Stimulated activated CD4-positive, alpha-beta T cell treated with anti-CD3 and anti-CD28 coated beads, Interleukin-4, amount 100 ng/mL, for 48 hours (primary cell): ENCODE data around the gene E2F2.
A peak's percentile ranks its signal among the peaks of the same experiment; 100 is the strongest.

Experiments used
- DNase-seq, 2 donors: peaks; one replicate each; pipeline ENCODE4 v3.0.0-alpha.2; 2020; ENCODE audit warnings: low read depth in 2 of 2

The E2F2 gene, protein sequence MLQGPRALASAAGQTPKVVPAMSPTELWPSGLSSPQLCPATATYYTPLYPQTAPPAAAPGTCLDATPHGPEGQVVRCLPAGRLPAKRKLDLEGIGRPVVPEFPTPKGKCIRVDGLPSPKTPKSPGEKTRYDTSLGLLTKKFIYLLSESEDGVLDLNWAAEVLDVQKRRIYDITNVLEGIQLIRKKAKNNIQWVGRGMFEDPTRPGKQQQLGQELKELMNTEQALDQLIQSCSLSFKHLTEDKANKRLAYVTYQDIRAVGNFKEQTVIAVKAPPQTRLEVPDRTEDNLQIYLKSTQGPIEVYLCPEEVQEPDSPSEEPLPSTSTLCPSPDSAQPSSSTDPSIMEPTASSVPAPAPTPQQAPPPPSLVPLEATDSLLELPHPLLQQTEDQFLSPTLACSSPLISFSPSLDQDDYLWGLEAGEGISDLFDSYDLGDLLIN

DNA sequence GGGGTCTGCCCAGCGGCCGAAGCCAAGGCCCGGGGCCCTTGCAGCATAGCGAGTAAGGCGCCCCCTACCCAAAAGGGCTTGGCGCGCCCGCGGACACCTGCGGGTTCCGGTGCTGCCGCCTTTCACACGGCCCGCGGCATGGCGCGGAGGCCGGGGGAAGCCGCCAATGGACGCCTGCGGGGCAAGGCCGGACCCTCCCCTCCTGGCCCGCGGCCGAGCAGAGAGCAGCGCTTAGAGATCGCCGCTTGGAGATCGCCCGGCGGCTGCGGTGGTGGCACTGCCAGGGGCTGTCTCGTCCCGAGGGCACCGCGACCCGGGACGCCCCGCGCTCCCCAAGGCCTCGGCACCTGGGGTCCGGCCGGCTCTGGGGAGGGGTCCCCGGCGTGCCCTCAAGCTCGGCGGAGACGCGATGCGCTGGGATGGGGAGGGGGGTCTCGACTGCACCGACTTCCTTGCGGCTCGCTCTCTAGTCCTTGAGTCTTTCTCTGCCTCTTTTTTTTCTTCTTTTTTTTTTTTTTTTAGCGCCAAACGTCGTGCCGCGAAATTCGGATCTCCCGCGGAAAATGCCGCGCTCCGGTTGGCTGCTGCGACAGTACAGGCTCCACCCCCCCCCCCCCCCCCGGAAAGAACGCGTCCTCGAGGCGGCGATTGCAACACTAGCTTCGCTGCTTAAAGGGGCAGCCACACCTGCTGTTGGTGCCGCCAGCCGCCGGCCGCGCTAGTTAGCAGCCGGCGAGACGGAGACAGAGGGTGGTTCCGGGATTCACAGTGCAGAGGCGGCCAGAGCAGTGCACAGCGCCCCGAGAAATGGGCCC lies at the start of gene E2F2:
E2F2 (minus strand) TSS at position 487 of the 815 bp plus-strand sequence; CDS start at position 47, 440 bp downstream.
- DNase-seq: peak; percentile 66 to 74

DNA sequence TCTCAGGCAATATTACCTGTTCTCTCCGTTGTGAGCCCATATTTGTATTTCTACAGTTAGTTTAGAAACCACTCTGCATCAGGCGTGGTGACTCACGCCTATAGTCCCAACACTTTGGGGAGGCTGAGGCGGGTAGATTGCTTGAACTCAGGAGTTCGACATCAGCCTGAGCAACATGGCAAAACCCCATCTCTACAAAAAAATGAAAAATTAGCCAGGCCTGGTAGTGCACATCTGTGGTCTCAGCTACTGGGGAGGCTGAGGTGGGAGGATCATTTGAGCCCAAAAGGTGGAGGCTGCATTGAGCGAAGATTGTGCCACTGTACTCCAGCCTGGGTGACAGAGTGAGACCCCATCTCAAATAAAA lies 47.9 kb upstream of the E2F2 start:
- no peak for DNase-seq

DNA sequence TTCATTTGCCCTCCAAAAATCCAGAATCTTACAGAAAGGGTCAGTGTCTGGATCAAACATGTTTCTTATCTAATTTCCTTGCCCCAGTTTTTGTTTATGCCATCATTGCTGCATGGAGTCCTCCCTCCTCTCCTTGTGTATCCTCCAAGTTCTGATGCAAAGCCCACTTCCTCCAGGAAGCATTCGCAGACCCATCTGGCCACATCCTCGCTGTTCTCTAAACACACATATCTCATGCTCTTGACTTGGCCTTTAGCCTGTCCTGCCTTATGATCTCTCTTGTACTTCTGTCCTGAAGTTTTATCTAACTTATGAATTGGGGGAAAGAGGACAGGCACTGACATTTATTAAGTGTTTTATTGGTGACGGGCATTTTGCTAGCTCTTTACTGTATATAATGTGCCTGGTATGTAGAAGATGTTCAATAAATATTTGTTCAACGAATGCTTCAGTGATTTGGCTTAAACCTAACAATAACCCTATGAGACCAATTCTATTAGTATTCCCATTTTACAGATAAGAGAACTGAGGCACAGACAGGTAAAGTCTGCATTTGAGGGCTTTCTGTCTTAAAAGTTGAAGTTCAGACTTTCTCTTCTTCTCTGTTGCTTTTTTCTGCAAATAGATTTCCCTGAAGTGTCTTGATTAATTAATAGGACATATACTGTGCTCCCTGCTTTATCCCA lies 47.4 kb upstream of the E2F2 start:
- no peak for DNase-seq

DNA sequence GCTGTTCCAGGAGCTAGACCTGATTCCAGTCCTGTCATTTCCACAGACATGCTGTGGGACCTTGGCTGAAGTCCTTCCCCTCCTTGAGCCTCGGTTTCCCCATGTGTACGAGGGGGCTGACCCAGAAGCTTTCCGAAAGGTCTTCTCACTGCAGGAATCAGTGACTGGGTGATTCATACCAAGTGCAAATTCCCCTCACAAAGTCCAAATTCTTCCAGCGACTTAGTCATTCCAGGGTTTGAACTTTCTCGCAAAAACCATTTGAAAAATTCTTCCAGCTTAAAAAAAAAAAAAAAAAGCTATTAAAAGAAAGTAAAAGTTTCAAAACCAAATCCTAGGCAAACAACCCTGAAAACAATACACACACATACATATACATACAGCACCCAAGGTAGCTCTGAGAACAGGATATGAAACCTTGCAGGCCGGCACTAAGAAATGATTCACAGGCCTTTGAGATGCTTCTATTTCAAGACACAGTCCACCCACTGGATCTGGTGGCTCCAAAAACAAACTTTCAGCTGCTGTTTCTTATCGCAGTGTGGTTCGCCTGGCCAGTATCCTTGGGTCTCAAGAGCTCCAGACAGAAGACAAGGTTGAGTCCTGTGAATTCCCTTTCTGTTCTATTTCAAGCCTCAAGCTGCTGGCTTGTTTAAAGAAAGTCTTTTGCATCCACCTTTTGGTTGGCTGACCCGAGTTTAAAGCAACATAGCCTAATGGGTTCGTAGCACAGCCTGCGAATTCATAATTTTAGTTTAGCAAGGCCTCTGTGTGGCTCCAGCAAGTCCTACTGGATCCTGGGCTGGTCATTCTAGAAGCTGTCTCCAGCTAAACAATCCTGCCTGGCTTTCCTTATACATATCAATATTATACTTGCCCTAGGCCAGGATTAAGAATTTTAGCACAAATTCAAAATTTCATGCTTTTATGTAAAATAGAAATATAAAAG lies 46.3 kb upstream of the E2F2 start:
- DNase-seq: no peak

DNA sequence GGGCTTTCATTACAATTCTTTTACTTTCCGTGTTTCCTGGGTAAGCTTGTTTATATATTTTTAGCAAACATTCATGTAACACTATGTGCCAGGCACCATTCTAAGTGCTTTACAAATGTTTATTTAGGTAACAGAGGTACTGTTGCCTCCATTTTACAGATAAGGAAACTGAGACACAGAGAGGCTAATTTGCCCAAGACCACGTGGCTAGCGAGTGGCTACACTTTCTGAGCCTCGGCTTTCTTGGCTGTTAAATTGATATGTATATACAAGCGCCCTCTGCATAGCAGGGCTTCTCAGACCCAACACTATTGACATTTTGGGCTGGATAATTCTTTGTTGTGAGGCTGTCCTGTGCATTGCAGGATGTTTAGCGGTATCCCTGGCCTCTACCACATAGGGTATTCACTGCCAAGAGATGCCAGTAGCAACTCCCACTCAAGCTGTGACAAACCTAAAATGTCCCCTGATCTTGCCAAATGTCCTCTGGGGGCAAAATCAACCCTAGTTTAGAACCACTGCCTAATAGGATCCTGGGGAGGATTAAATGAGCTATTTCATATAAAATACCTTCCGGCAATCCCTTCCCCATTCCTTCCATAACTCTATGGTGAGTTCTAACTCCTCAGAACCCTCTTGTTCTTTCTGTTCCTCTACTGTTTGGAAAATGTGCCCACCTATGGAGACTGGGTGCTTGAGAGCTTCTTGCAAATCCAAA lies 45.5 kb upstream of the E2F2 start:
- DNase-seq: no peak

DNA sequence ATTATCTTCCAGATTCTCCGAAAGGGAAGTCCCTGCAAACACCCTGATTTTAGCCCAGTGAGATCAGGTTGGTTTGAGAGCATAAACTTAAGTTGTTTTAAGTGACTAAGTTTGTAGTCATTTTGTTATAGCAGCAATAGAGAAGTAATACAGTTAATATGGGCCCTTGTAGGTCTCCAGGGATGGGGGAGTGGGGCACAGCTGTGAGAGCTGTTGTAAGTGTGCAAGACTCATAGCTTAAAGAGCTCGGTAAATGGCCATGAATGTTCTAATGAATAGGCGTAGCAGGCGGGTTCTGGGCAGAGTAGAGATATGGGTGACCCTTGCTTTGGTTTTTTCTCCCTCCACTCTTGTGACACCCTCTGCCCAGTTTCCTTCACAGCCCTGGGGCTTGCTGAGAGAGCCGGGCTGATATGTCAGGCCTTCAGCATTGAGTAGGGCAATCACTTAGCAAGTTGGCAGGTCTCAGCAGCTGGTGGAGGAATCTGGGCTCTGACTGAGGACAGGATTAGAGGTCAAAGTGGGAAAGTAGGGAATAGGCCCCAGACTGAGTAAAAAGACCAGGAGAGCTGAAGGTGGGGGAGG lies 44.3 kb upstream of the E2F2 start:
- no peak for DNase-seq

DNA sequence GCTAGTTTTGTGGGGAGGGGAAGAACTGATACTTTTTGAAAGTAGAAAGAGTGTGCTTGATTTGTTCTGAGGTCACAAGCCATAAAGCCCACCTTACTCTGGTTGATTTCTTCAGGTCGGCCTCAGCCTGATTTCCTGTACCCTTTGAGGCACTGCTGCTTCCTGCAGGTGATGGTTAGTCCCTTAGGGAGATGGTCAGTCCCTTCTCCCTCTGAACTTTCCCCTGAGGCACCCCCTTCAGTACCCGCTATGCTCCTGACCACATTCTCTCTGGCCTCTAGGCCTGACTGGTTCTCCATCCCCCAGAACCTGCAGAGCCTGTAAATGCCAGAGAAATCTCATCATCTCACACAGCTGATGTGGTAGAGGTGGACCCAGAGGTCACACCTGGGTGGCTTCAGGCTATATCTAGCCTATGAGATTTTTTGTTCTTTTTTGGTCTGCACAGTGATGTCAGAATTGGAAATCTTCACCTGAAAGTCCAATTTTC lies 43.3 kb upstream of the E2F2 start:
- DNase-seq: no peak

DNA sequence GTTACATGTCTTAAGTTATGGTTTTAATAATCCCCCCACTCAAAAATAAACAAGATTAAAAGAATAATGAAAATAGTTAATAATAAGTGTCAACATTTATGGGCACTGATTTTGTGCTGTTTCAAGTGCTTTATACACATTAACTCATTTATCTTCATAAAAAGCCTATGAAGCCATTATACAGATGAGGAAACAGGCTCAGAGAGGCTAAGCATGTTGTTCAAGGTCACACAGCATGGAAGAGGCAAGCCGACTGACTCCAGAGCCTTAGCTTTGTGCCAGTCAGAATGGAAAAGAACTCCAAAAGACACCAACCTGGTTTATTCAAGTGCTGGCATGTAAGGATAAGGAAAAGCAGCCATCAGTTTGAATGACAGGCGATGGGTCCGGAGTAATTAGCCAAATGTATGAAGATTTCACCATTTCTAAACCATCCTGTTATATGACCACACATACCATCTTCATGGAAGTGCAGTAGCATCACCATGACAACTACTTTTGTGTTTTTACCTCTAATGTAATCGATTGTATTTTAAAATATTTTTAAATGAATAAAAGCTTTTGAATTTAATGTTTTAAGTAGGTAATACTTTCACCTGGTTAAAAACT lies 42.6 kb upstream of the E2F2 start:
- DNase-seq: no peak

DNA sequence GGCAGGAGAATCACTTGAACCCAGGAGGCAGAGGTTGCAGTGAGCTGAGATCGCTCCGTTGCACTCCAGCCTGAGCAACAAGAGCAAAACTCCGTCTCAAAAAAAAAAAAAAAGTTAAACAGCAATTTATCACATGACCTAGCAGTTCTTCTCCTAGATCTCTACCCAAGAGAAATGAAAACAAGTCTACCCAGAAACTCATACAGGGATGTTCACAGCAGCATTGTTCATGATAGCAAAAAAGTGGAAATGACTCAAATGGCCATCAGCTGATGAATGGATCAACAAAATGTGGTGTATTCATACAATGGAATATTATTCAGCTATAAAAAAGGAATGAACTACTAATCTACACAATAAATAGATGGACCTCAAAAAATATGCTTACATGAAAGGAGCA lies 40.4 kb upstream of the E2F2 start:
- no peak for DNase-seq

DNA sequence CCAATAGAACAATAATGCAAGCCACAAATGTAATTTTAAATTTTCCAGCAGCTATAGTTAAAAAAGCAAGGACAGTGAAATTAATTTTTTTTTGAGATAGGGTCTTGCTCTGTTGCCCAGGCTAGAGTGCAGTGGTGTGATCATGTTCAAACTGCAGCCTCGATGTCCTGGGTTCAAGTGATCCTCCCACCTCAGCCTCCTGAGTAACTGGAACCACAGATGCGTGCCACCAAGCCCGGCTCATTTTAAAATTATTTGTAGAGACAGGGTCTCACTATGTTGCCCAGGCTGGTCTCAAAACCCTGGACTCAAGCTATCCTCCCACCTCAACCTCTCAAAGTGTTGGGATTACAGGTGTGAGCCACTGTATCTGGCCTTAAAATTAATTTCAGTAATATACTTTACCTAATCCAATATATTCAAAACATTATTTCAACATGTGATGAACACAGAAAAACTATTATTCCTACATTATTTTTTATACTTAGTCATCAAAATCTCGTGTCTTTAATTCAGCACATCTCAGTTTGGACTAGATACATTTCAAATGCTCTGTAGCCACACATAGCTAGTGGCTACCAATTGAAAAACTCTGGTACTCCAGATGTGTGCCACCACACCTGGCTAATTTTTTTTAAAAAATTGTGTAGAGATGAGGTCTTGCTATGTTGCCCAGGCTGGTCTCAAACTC lies 39.1 kb upstream of the E2F2 start:
- no peak for DNase-seq

DNA sequence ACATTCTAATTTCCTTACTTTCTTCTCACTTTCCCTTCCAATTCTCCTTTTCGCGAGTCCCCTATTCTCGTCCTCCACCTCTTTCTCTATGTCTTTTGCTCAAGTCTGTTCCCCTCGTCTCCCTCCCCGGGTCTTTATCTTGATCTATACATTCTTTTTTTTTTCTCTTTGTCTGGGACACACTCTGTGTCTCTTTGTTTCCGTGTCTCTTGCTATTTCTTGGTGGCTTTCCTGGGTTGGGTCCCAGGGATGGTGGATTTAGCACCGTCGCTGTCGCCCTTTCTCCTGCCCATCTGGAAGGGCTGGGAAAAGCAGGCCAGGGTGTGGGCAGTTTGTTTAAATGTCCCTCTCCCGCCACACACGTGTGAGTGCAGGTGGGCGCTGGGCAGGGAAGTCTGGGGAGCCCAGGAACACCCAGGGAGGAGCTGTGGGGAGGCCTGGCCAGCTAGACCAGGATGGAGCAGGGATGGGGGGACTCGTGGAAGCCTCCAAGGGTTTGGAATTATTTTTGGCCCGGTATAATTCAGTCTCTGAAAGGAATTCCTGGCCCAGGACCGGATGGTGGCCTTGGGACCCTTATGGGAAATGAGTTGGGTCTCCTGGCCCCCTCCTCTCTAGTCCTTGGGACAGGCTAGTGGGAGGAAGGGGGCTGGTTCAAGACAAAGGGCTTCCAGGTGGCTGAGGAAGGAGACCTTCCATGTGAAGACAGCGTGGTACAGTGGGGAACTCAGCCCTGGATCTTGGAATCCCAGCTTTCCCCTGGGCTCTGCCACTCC lies 37.8 kb upstream of the E2F2 start:
- no peak for DNase-seq

DNA sequence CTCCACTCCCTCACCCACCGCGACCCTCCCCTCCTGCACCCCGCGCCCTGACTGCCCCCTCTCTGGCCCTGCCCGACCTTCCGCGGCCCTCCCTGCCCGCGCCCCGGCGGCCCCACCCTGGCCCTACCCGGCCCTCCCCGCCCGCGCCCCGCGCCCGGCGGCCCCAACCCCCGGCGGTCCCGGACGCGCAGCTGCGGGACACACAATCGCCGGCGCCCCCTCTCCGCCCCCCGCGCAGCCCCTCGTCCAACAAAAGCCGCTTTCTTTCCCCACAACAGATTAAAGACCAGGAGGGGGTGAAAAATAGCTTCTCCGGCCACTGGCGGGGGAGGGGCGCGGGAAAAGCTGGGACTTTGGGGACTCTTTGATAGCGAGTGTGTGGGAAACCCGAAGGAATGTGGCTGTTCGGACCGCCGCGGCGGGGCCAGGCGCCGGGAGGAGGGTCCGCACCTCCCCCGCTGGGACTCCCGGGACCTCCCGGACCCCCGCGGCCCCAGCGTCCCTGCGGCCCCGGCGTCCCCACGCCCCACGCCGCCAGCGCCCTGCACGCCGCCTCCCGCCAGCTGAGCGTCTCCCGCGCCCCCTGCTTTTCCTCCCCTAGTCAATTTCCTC lies 37.1 kb upstream of the E2F2 start:
- no peak for DNase-seq

DNA sequence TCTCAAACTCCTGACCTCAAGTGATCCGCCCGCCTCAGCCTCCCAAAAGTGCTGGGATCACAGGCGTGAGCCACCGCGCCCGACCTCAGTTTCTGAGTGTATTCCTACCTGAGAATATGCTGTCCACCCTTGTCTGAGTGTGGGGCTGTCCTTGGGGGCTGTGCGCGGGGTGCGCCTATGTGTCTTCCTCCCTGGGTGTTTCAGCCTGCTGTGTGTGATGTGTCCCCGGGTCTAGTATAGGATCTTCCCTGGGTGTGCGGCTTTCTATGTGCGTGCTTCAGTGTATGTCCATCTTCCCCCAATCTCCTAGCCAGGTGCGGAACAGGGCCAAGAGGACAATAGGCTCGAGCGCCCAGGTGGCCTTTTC lies 36.6 kb upstream of the E2F2 start:
- DNase-seq: no peak

DNA sequence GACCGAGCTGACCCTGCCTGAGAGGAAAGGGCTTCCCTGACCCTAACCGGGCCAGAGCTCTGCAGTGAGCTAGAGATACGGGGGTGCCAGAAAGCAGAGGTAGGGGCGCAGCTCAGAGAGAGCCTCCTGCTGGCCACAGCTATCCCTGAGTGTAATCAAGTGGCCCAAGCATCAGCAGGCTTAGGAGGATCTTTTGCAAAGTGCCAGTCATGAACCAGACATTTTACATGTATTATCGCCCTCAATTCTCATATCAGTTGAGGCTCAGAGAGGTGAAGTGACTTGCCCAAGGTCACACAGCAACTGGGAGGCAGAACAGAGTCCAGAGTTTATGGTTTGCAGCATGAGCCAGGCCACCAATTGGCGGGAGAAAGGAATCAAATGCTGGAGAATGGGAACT lies 35.3 kb upstream of the E2F2 start:
- DNase-seq: no peak

DNA sequence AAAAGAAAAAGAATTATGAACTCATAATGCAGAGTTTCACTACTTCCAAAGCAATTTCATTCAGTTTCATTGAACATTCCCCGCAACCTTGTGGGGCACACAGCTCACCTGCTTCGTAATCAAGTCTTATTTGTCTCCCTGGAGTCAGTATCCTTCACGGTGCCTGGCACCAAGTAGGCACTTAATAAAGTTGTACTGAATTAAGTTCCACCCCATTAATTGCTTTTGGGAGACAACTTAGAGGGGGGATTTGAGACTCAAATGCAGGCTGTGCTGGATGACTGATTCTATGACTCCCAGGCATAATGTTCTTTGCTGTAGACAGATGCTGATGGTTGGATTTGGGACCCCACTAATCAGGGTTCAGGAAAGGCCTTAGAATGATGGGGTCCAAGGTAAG lies 34.7 kb upstream of the E2F2 start:
- no peak for DNase-seq

DNA sequence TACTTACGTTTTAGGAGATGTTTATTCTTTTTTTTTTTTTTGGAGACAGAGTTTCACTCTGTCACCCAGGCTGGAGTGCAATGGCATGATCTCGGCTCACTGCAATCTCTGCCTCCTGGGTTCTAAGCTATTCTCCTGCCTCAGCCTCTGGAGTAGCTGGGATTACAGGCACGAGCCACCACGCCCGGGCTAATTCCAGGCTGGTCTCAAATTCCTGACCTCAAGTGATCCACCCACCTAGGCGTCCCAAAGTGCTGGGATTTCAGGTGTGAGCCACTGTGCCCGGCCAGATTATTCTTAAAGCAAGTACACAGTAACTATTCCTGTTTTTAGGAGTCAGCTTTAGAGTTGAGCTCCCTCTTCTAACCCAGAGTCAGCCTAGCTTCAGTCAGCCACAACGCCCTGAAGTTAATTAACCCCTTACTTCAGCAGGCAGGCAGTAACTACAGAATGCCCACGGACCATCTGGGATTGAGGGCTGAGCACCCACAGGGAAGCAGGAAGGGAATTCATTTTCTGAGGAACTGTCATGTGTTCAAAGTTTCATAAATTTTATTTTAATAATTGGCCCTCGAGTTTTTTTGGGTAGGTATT lies 33.6 kb upstream of the E2F2 start:
- DNase-seq: no peak

DNA sequence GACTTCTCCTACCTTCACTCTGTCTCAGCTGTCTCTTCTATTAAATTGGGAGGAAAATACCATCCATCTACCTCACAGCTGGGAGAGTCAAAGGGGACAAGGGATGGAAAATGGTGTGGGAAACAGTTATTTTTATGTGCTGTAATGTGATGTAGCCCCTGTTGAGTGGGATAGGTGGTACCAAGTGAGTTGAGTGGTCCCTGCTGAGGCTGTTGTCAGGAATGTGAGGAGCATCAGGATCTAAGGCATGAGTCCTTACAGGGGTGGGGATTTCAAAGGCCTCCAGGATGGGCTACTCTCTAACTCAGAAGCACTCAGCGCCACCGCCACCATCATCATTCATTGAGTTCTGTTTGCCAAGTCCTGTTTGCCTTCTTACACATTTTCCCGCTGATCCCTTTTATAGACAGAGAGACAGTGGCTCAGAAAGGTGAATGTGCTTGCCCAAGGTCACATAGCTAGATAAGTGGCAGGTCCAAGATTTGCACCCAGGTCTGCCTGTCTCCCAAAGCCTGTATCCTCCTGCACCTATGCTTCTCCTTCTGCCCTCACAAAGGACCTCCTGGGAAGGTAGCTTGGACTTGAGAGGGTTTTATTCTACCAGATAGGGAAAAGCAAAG lies 32.8 kb upstream of the E2F2 start:
- DNase-seq: no peak
